Retina (tissue), 1 donor: ENCODE data around the gene MYO5C.

ENCODE experiments used
- DNase-seq: peaks from one replicate; pipeline ENCODE4 v3.0.0-alpha.2; 2016

MYO5C gene

GRCh38 chr15:52295421-52296001 lies at the start of gene MYO5C:
Gene MYO5C, minus strand, starts transcription at chr15:52295804. Its CDS starts 168 bp downstream, at chr15:52295636.
- DNase-seq = peak; percentile 80

GRCh38 chr15:52344592-52344991 lies 49.0 kb upstream of the MYO5C start:
- DNase-seq = no peak

GRCh38 chr15:52343831-52344230 lies 48.2 kb upstream of the MYO5C start:
- no peak for DNase-seq

- DNase-seq = peak; percentile 13
Measured at GRCh38 chr15:52340093-52340492, 44.5 kb upstream of the MYO5C start.

- DNase-seq = no peak
Measured at GRCh38 chr15:52338891-52339290, 43.3 kb upstream of the MYO5C start.

GRCh38 chr15:52338058-52338457 lies 42.5 kb upstream of the MYO5C start:
- DNase-seq = no peak

- no peak for DNase-seq
Measured at GRCh38 chr15:52337198-52337853, 41.7 kb upstream of the MYO5C start.

GRCh38 chr15:52336529-52336928 lies 40.9 kb upstream of the MYO5C start:
- no peak for DNase-seq

- no peak for DNase-seq
Measured at GRCh38 chr15:52334491-52335160, 39.0 kb upstream of the MYO5C start.

GRCh38 chr15:52331490-52332240 lies 36.1 kb upstream of the MYO5C start:
- no peak for DNase-seq

GRCh38 chr15:52329987-52330386 lies 34.4 kb upstream of the MYO5C start:
- no peak for DNase-seq

- DNase-seq = no peak
Measured at GRCh38 chr15:52329150-52329549, 33.5 kb upstream of the MYO5C start.

- no peak for DNase-seq
Measured at GRCh38 chr15:52328680-52329079, 33.1 kb upstream of the MYO5C start.

- DNase-seq = no peak
Measured at GRCh38 chr15:52326756-52327155, 31.2 kb upstream of the MYO5C start.

GRCh38 chr15:52324109-52324508 lies 28.5 kb upstream of the MYO5C start:
- no peak for DNase-seq

GRCh38 chr15:52318729-52319500 lies 23.3 kb upstream of the MYO5C start:
- no peak for DNase-seq

- no peak for DNase-seq
Measured at GRCh38 chr15:52317688-52318087, 22.1 kb upstream of the MYO5C start.

GRCh38 chr15:52317022-52317421 lies 21.4 kb upstream of the MYO5C start:
- DNase-seq = no peak

GRCh38 chr15:52309154-52309548 lies 13.5 kb upstream of the MYO5C start:
- DNase-seq = no peak

- DNase-seq = no peak
Measured at GRCh38 chr15:52308446-52309153, 13.0 kb upstream of the MYO5C start.

GRCh38 chr15:52307847-52308246 lies 12.2 kb upstream of the MYO5C start:
- DNase-seq = no peak

- DNase-seq = no peak
Measured at GRCh38 chr15:52306270-52306669, 10.7 kb upstream of the MYO5C start.
